Activated naive CD8-positive, alpha-beta T cell treated with anti-CD3 and anti-CD28 coated beads for 36 hours (primary cell): ENCODE results near the gene TMEM117. TPM values are rescaled to one million over a fixed set of nuclear protein-coding genes. Genes with fewer than 3 reads are reported as not detected.

Source experiments
- DNase-seq: peaks from one replicate; pipeline ENCODE4 v3.0.0; 2021
- H3K27ac Mint-ChIP-seq: one replicate; pipeline ENCODE4 v1.8.0; 2022; ENCODE audit warnings: mild to moderate bottlenecking, moderate library complexity, mixed read lengths
- H3K27me3 Mint-ChIP-seq: one replicate; pipeline ENCODE4 v1.8.0; 2022; ENCODE audit warnings: mild to moderate bottlenecking, mixed read lengths
- H3K36me3 Mint-ChIP-seq: one replicate; pipeline ENCODE4 v1.8.0; 2021; ENCODE audit warnings: mild to moderate bottlenecking, mixed read lengths
- H3K4me1 Mint-ChIP-seq: one replicate; pipeline ENCODE4 v1.8.0; 2021; ENCODE audit warnings: mixed read lengths
- H3K4me3 Mint-ChIP-seq: one replicate; pipeline ENCODE4 v1.8.0; 2022; ENCODE audit warnings: mild to moderate bottlenecking, moderate library complexity, mixed read lengths
- H3K9me3 Mint-ChIP-seq: one replicate; pipeline ENCODE4 v1.8.0; 2022; ENCODE audit warnings: mixed read lengths
- total RNA-seq, 2 experiments: library from RNA; stranded (reverse); gene quantifications; one replicate each; pipeline ENCODE4 v1.2.3, GENCODE V29; 2021

The TMEM117 gene
- total RNA-seq, 2 experiments from 2014 or later: 0.68 to 0.74 TPM

GRCh38 chr12:44077294-44077693, 241.4 kb downstream of the TMEM117 start:
- Mint-ChIP-seq H3K4me3 (no peak overlapping the region), H3K36me3 (no peaks in the 10 kb centered on the region), H3K9me3 (no peaks in the 10 kb centered on the region), H3K27me3 (no peaks in the 10 kb centered on the region), H3K27ac (no peak overlapping the region), H3K4me1 (peaks cover 3% of the 10 kb centered on the region)
- DNase-seq: no peak

GRCh38 chr12:44078273-44078672, 242.4 kb downstream of the TMEM117 start:
- peaks cover 3% of the 10 kb centered on the region for H3K4me1 Mint-ChIP-seq
- DNase-seq: no peak
- no peaks in the 10 kb centered on the region for H3K9me3 Mint-ChIP-seq
- H3K27ac Mint-ChIP-seq: no peak overlapping the region
- no peaks in the 10 kb centered on the region for H3K36me3 Mint-ChIP-seq
- no peaks in the 10 kb centered on the region for H3K27me3 Mint-ChIP-seq
- H3K4me3 Mint-ChIP-seq: no peak overlapping the region

- Mint-ChIP-seq H3K4me3 (no peak overlapping the region), H3K36me3 (no peaks in the 10 kb centered on the region), H3K27ac (no peak overlapping the region), H3K27me3 (no peaks in the 10 kb centered on the region), H3K4me1 (no peaks in the 10 kb centered on the region), H3K9me3 (peaks cover 3% of the 10 kb centered on the region)
- DNase-seq: no peak
Observed at GRCh38 chr12:44088647-44089046, 252.8 kb downstream of the TMEM117 start.

GRCh38 chr12:44091948-44092606, 256.2 kb downstream of the TMEM117 start:
- H3K4me1 Mint-ChIP-seq: no peaks in the 10 kb centered on the region
- no peak overlapping the region for H3K27ac Mint-ChIP-seq
- H3K4me3 Mint-ChIP-seq: no peak overlapping the region

GRCh38 chr12:44098786-44099185, 262.9 kb downstream of the TMEM117 start:
- Mint-ChIP-seq H3K27me3 (no peaks in the 10 kb centered on the region), H3K36me3 (peaks cover 2% of the 10 kb centered on the region), H3K27ac (no peak overlapping the region)

More at GRCh38 chr12:44091948-44092606, 256.2 kb downstream of the TMEM117 start:
- H3K27me3 Mint-ChIP-seq: no peaks in the 10 kb centered on the region
- peaks cover 7% of the 10 kb centered on the region for H3K9me3 Mint-ChIP-seq
- peaks cover 2% of the 10 kb centered on the region for H3K36me3 Mint-ChIP-seq
- DNase-seq: no peak

GRCh38 chr12:44099486-44099885, 263.6 kb downstream of the TMEM117 start:
- no peak overlapping the region for H3K27ac Mint-ChIP-seq
- H3K36me3 Mint-ChIP-seq: peaks cover 1% of the 10 kb centered on the region
- H3K27me3 Mint-ChIP-seq: no peaks in the 10 kb centered on the region
- H3K9me3 Mint-ChIP-seq: peaks cover 9% of the 10 kb centered on the region
- no peak for DNase-seq
- peaks cover 2% of the 10 kb centered on the region for H3K4me1 Mint-ChIP-seq
- H3K4me3 Mint-ChIP-seq: no peak overlapping the region

More at GRCh38 chr12:44098786-44099185, 262.9 kb downstream of the TMEM117 start:
- DNase-seq: no peak
- H3K4me1 Mint-ChIP-seq: peaks cover 2% of the 10 kb centered on the region
- peaks cover 9% of the 10 kb centered on the region for H3K9me3 Mint-ChIP-seq
- H3K4me3 Mint-ChIP-seq: no peak overlapping the region

GRCh38 chr12:44100264-44100663, 264.4 kb downstream of the TMEM117 start:
- Mint-ChIP-seq H3K9me3 (peaks cover 6% of the 10 kb centered on the region), H3K36me3 (no peaks in the 10 kb centered on the region), H3K27me3 (no peaks in the 10 kb centered on the region), H3K27ac (no peak overlapping the region), H3K4me3 (no peak overlapping the region), H3K4me1 (peaks cover 2% of the 10 kb centered on the region)
- no peak for DNase-seq

- Mint-ChIP-seq H3K4me1 (peaks cover 2% of the 10 kb centered on the region), H3K36me3 (no peaks in the 10 kb centered on the region), H3K27ac (no peak overlapping the region), H3K9me3 (peaks cover 5% of the 10 kb centered on the region), H3K27me3 (no peaks in the 10 kb centered on the region), H3K4me3 (no peak overlapping the region)
- no peak for DNase-seq
Observed at GRCh38 chr12:44101475-44101874, 265.6 kb downstream of the TMEM117 start.

GRCh38 chr12:44114906-44115305, 279.0 kb downstream of the TMEM117 start:
- DNase-seq: no peak
- no peaks in the 10 kb centered on the region for H3K27me3 Mint-ChIP-seq
- H3K4me1 Mint-ChIP-seq: no peaks in the 10 kb centered on the region
- H3K27ac Mint-ChIP-seq: no peak overlapping the region
- no peaks in the 10 kb centered on the region for H3K9me3 Mint-ChIP-seq
- H3K36me3 Mint-ChIP-seq: peaks cover 7% of the 10 kb centered on the region
- no peak overlapping the region for H3K4me3 Mint-ChIP-seq

GRCh38 chr12:44117337-44117736, 281.5 kb downstream of the TMEM117 start:
- no peaks in the 10 kb centered on the region for H3K27me3 Mint-ChIP-seq
- no peak overlapping the region for H3K4me3 Mint-ChIP-seq
- peaks cover 10% of the 10 kb centered on the region for H3K36me3 Mint-ChIP-seq
- H3K27ac Mint-ChIP-seq: no peak overlapping the region
- DNase-seq: no peak
- H3K4me1 Mint-ChIP-seq: no peaks in the 10 kb centered on the region
- H3K9me3 Mint-ChIP-seq: peaks cover 10% of the 10 kb centered on the region

GRCh38 chr12:44118946-44119345, 283.1 kb downstream of the TMEM117 start:
- DNase-seq: no peak
- Mint-ChIP-seq H3K9me3 (peaks cover 16% of the 10 kb centered on the region), H3K27me3 (no peaks in the 10 kb centered on the region), H3K4me3 (no peak overlapping the region), H3K36me3 (peaks cover 22% of the 10 kb centered on the region), H3K27ac (no peak overlapping the region), H3K4me1 (no peaks in the 10 kb centered on the region)

- H3K4me3 Mint-ChIP-seq: no peak overlapping the region
- peaks cover 10% of the 10 kb centered on the region for H3K9me3 Mint-ChIP-seq
- no peak for DNase-seq
- peaks cover 12% of the 10 kb centered on the region for H3K36me3 Mint-ChIP-seq
- H3K4me1 Mint-ChIP-seq: no peaks in the 10 kb centered on the region
- H3K27me3 Mint-ChIP-seq: no peaks in the 10 kb centered on the region
- H3K27ac Mint-ChIP-seq: no peak overlapping the region
Observed at GRCh38 chr12:44126806-44127205, 290.9 kb downstream of the TMEM117 start.

GRCh38 chr12:44127966-44128710, 292.3 kb downstream of the TMEM117 start:
- no peak overlapping the region for H3K4me3 Mint-ChIP-seq
- no peaks in the 10 kb centered on the region for H3K4me1 Mint-ChIP-seq
- peaks cover 6% of the 10 kb centered on the region for H3K36me3 Mint-ChIP-seq
- H3K9me3 Mint-ChIP-seq: peaks cover 7% of the 10 kb centered on the region
- H3K27me3 Mint-ChIP-seq: no peaks in the 10 kb centered on the region
- no peak overlapping the region for H3K27ac Mint-ChIP-seq
- DNase-seq: no peak

GRCh38 chr12:44143175-44143574, 307.3 kb downstream of the TMEM117 start:
- H3K9me3 Mint-ChIP-seq: peaks cover 2% of the 10 kb centered on the region
- no peaks in the 10 kb centered on the region for H3K4me1 Mint-ChIP-seq
- H3K4me3 Mint-ChIP-seq: no peak overlapping the region
- peaks cover 3% of the 10 kb centered on the region for H3K36me3 Mint-ChIP-seq
- H3K27ac Mint-ChIP-seq: no peak overlapping the region
- no peaks in the 10 kb centered on the region for H3K27me3 Mint-ChIP-seq
- DNase-seq: no peak

- no peaks in the 10 kb centered on the region for H3K9me3 Mint-ChIP-seq
- no peak overlapping the region for H3K27ac Mint-ChIP-seq
- H3K4me1 Mint-ChIP-seq: no peaks in the 10 kb centered on the region
- H3K36me3 Mint-ChIP-seq: peaks cover 3% of the 10 kb centered on the region
- no peak for DNase-seq
- H3K27me3 Mint-ChIP-seq: no peaks in the 10 kb centered on the region
- no peak overlapping the region for H3K4me3 Mint-ChIP-seq
Observed at GRCh38 chr12:44148936-44149335, 313.1 kb downstream of the TMEM117 start.

GRCh38 chr12:44154128-44154527, 318.2 kb downstream of the TMEM117 start:
- H3K27ac Mint-ChIP-seq: no peak overlapping the region
- DNase-seq: no peak
- no peak overlapping the region for H3K4me3 Mint-ChIP-seq
- no peaks in the 10 kb centered on the region for H3K36me3 Mint-ChIP-seq
- H3K9me3 Mint-ChIP-seq: no peaks in the 10 kb centered on the region
- H3K4me1 Mint-ChIP-seq: no peaks in the 10 kb centered on the region
- H3K27me3 Mint-ChIP-seq: no peaks in the 10 kb centered on the region
